GM04503 (cell line): ENCODE results near the gene NUBP1.
"Not testable (repeated sequence)": the region's sequence is repeated elsewhere in the genome, so short reads cannot be mapped to it uniquely, and the experiment has no call there.

Experiments used
- DNase-seq: peaks from one replicate; pipeline ENCODE4 v3.0.0-alpha.2; 2012; ENCODE audit warnings: low read depth

NUBP1 gene

DNA sequence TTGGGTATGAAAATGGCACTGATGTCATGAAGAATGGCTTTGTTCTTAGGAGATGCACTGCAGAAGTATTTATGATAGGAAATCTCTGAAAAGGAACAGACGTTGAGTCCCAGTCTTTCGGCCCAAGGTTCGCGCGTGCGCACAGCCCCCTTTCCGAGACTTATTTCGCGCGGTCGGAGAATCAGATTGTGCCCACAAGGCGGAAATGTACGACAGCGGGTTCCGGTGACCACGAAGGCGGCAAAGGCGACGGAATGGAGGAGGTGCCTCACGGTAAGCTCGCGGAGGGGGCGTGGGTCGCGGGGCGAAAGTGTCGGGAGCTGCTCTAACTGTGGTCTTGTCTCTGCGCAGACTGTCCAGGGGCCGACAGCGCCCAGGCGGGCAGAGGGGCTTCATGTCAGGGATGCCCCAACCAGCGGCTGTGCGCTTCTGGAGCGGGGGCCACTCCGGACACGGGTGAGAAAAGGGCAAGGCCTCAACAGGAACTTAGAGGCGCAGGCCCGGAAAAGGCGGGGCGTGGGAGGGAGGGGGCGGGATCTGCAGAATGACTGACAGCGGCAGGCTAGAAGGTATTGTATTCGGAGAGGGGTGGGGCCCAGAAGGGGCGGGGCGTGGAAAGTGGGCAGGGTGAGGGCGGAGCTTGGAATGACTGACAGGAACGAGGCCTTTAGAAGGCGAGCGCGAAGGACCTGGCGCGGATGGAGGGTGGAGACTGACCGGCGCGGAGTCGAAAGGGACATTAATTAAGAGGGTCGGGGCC lies at the start of gene NUBP1:
Gene NUBP1 (plus strand): TSS at position 233 of the 760 bp plus-strand sequence. CDS start 22 bp downstream, at position 255.
- DNase-seq = peak; percentile 86

DNA sequence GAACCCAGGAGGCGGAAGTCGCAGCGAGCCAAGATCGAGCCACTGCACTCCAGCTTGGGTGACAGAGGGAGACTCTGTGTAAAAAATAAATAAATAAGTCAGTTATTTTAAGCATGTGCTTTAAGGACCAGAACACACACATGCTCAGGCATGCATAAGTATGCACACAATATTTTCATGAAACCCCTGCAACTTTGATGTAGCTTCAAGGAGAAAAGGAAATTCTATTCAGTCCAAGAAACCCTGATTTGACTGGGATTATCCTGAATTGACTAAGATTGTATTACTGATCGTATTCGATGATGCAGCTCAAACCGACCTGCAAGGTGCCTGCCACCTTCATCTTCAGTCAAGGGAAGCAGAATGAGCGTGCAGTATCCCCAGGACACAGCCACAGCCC lies 49.8 kb upstream of the NUBP1 start:
- no peak for DNase-seq

GRCh38 chr16:10694306-10694705 lies 49.3 kb upstream of the NUBP1 start:
- DNase-seq = no peak

GRCh38 chr16:10694830-10695229 lies 48.8 kb upstream of the NUBP1 start, which contains the start of gene TEKT5:
Gene TEKT5 (minus strand): TSS chr16:10694930. CDS start chr16:10694873, 57 bp downstream.
- DNase-seq = no peak

DNA sequence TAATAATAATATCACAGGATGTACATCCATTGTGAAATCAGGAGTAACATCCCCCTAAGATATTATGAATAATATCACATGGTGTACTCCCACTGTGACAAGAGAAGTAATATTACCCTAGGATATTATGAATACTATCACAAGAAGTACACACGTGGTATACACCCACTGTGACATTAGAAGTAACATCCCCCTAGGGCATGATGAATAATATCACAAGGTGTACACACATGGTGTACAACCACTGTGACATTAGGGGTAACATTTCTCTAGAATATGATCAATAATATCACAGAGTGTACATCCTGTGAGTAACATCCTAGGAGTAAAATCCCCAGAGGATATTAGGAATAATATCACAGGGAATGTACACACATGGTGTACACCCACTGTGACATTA lies 43.9 kb upstream of the NUBP1 start:
- DNase-seq = no peak

GRCh38 chr16:10708969-10709368 lies 34.7 kb upstream of the NUBP1 start:
- DNase-seq = no peak

GRCh38 chr16:10728003-10728887 lies 15.4 kb upstream of the NUBP1 start:
- no peak for DNase-seq

DNA sequence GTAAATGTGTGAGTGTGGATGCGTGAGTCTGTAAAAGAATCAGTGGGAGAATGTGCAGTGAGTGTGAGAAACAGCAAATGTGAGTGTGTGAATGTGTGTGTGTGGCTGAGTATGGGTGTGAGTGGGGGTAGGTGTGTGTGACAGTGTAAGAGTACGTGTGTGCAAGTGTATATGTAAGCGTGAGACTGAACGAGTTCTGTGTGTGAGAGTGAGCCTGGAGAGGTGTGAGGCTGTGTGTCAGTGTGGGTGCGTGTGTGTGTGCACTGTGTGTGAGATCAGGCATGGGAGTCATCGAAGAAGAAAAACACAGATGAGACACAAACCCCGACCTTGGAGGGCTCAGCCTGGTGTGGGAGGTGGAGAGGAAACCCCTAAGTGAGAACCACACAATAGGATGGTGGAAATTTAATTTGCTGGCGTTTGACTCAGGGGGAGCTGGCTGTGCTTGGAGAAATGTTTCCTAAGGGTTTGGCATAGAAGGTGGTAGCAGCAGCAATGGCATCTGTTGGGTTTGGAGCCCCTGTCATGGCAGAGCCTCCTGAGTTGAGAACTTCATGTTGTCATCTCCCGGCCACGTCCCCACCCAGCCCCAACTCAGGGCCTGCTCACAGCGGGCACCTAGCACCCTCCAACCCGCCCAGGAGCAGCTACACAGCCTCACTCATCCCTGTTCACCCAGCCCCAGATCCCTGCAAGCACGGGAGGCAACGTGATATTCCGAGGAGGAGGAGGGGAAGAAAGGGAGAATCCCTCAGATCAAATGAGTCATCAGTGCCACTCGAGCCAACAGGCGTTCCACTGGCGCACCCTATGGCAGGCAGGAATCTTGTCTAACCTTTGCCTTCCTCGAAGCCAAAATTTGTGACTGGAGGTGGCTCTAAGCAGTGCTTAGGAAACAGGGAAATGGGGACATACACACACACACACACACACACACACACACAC lies 14.3 kb upstream of the NUBP1 start:
- peak; percentile 15 for DNase-seq

DNA sequence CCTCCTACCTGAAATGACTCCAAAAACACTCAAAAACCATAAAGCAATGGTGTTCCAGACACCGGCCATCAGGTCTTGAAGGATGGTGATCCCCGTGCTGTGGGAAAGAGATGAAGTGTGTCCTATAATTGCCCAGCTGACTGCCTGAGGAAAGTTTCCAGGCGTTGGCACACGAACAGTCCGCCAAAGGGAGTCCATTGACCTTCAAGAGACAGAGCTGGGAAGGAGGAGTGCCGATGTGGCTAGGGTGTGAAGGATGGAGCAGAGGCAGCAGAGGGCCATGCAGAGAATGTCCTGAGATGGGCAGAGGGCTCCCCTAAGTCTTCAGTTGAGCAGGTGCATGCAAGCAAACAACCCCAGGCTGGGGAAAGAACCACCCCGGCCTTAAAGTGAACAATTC lies 11.9 kb upstream of the NUBP1 start:
- DNase-seq = no peak

DNA sequence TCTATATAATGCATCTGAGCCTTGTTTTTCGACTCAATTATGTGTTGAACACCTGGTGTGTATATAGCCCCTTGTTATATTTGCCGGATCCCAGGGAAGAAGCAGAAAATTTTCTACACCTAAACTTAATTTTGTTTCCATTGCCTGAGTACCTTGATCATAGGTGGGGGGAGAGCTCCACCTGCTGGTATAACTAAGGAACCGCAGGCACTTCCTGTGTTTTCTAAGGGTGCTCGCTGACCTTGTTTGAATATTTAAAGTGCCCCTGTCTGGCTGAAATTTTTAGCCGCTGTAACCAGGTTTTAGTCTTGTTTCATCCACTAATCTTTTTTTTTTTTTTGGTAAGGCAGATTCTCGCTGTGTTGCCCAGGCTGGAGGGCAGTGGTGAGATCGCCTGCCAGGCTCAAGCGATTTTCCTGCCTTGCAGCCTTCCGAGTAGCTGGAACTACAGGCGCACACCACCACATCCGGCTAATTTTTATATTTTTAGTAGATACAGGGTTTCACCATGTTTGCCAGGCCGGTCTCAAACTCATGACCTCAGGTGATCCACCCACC lies 6.5 kb upstream of the NUBP1 start:
- no peak for DNase-seq

DNA sequence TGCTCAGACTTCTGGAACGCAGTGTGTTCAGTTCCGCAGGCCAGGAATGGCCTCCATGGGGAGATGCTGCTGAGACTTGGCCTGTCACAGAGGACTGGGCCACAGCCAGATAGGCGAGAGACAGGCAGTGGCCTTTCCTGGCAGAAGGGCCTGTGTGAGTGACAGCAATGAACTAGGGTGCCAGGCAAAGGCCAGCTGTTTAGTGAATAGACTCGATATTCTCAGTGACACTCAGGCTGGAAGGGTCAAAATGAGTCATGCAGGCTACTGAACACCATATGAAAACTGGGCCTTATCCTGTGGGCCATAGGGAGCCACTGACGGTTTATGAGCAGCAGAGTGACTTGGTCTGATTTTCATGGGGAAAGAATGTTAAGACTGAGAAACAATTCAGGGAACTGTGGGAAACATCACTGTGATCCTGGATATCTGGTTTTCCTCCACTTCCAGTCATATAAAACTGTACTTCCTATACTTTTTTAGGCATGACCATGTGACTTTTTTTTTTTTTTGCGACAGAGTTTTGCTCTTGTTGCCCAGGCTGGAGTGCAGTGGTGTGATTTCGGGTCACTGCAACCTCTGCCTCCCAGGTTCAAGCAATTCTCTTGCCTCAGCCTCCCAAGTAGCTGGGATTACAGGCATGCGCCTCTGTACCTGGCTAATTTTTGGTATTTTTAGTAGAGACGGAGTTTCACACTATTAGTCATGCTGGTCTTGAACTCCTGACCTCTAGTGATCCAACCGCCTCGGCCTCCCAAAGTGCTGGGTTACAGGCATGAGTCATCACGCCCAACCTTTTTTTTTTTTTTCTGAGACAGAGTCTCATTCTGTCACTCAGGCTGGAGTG lies 5.2 kb upstream of the NUBP1 start:
- DNase-seq = no peak

DNA sequence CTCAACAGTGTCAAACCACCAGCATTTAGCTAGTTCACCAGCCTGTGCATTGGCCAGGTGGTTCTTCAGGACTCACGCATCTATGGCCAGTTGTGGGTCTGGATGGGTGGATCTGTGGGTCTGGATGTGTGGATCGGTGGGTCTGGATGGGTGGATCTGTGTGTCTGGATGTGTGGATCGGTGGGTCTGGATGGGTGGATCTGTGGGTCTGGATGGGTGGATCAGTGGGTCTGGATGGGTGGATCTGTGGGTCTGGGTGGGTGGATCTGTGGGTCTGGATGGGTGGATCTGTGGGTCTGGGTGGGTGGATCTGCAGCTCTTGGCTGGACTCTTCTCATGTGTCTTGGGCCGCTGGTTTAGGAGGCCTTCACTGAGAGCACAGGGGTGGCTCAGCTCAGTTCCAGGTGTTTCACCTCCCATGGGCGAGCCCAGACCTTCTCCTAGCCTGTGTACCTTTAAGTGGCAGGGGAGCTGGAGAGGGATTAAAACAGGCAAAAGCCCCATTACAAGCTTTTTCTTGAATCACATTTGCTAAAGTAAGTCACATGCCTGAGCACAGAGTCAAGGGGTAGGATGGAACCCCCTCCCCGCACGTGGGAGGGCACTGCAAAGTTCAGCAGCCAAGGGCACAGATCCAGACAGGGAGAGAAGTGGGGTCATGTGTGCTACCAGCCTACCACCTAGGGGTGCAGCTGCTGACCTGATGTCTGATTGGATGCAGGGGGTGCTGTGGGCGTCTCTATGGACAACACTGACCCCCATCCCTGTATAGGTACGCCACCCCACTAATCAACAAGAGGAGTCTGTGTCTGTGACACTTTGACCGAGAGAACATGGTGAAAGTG lies 3.4 kb upstream of the NUBP1 start:
- no peak for DNase-seq

DNA sequence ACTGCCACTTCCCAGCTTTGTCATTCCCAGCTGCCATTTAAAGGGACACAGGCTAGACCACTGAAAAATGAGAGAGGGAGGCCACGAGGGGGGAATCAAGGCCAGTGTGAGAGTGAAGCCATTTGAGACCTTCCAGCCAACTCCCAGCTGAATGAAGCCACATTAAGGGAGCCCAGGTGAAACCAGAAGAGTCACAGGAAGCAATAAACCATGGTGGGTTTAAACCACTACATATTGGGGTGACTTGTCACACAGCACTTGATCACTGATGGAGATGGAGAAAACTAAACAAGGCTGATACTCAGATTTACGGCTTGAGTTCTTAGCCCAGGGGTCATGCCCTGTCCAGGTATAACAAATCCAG lies 2.8 kb upstream of the NUBP1 start:
- DNase-seq = no peak

DNA sequence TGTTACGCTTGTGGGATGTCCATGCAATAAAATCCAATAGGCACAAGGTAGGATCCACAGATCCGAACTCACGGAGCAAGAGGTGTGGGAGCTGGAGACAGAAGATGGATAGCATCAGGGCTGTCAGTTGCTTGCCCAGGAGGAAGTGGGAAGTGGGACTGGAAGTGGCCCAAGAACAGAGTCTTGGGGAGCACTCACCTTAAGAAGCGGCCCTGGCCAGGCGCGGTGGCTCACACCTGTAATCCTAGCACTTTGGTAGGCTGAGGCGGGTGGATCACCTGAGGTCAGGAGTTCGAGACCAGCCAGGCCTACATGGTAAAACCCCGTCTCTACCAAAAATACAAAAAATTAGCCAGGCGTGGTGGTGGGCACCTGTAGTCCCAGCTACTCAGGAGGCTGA lies 2.4 kb upstream of the NUBP1 start:
- DNase-seq = not testable (repeated sequence)

DNA sequence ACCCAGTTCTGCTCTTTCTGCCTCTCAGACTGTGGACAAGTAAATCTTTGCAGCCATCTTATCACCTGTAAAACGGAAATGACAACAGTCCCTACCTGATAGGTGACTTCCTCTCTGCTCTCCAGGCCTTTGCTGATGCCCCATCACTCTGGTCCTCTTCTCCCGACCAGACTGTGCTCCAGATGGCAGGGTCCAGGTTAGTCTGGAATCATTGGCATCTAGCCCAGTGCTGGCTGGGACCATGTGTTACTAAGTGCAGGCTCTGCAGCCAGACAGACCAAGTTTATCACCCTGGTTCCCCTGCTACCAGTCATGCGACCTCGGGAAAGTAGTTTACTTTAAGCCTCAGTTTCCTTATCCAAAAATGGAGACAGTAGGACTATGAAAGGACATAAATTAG lies 1.8 kb upstream of the NUBP1 start:
- no peak for DNase-seq

DNA sequence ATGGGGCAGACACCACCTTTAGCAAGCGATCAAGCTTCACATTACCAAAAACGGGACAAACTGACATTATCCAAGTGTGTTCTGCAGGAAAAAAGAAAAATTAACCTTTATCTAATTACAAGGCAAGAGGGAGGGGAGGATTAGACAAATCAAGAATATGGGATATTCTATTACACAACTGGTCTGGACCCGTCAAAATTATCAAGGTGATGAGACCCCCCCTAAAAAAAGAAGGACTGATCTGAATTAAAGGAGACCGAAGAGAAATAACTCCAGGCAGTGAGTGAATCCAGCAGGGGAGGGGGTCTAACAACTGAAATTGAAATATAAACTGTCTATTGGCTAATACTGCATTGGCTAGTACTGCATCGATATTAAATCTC lies 424 bp upstream of the NUBP1 start:
- no peak for DNase-seq

GRCh38 chr16:10744370-10745030 lies 858 bp downstream of the NUBP1 start:
- DNase-seq = no peak

DNA sequence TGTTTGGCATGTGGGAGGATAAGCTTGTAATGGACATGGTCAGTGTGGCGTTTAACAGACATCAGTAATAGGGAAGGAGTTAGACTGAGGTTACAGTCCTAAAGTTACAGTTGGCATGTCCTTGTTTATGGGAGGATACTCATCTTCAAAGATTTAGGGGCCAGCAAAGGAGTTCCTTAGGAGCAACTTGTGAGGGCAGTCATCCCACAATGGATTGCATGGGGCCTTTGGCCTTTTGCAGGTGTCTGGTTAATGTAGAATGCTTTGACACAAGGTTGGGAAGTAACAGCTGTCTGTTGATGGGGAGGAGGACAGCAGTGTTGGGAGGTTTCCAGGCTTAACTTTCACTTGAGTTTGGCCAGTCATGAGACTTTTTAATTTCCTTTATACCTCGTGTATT lies 2.2 kb downstream of the NUBP1 start:
- no peak for DNase-seq

DNA sequence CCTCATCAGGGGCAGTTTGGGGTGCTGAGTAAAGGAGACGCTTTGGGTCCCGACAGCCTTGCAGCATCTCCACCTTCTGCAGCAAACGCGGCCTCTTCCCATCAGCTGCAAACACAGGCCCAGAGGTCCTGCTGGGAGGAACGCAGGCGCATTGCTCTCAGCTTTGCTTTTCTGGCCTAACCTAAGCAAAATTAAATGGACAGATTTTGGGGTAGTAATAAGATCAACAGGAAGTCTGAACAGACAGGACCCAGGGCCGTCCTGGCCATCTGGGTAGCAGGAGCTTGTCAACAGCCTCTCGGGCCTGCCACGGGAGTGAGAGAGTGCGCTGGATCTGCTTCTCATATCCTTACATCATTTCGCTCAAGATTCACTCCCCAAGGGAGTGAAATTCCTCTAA lies 7.2 kb downstream of the NUBP1 start:
- no peak for DNase-seq
